Vagina (tissue), 2 donors: ENCODE results near the gene LGALS4.

Source experiments
- POLR2A ChIP-seq, 2 donors: fragments of 450-650 bp; IDR thresholded peaks; one replicate each; pipeline ENCODE4 v1.6.1; 2017; ENCODE audit warnings: antibody characterized with exemption in 2 of 2, mild to moderate bottlenecking in 2 of 2, moderate library complexity in 2 of 2
- POLR2AphosphoS5 ChIP-seq, 2 donors: sonication (generic); formaldehyde crosslinking; IDR thresholded peaks; one replicate each; pipeline ENCODE4 v1.9.0; 2017; ENCODE audit warnings: antibody characterized with exemption in 2 of 2, mild to moderate bottlenecking in 2 of 2, low read depth in 1 of 2; ENCODE audit not compliant: insufficient read depth in 1 of 2

GRCh38 chr19:38838986-38839761, 26.4 kb upstream of the LGALS4 start:
- TF ChIP-seq POLR2AphosphoS5 (IDR thresholded peaks at IDR 0.05; ENCODE audit: insufficient read depth in 1 of 2, low read depth in 1 of 2) (no peak), POLR2A (IDR thresholded peaks at IDR 0.05) (no peak)
